GM18907 (cell line): ENCODE data around the gene MBNL2.
"Not testable (repeated sequence)": the region's sequence is repeated elsewhere in the genome, so short reads cannot be mapped to it uniquely, and the experiment has no call there.

ENCODE experiments used
- ATAC-seq: cut with Tn5 transposase; IDR thresholded peaks from one replicate; pipeline ENCODE4 v1.9.1; 2021; ENCODE audit warnings: mild to moderate bottlenecking, moderate library complexity; ENCODE audit not compliant: unreplicated experiment

The MBNL2 gene

DNA sequence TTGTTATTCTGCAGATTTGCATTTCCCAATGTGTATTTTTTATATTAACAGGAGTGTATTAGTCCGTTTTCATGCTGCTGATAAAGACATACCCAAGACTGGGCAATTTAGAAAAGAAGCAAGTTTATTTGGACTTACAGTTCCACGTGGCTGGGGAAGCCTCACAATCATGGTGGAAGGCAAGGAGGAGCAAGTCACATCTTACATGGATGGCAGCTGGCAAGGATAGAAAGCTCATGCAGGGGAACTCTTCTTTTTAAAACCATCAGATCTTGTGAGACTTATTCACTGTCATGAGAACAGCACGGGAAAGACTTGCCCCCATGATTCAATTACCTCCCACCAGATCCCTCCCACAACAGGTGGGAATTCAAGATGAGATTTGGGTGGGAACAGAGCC is 14.9 kb upstream of the MBNL2 start:
- not testable (repeated sequence) for ATAC-seq

GRCh38 chr13:97211300-97211699 is 10.8 kb upstream of the MBNL2 start:
- no peak for ATAC-seq

DNA sequence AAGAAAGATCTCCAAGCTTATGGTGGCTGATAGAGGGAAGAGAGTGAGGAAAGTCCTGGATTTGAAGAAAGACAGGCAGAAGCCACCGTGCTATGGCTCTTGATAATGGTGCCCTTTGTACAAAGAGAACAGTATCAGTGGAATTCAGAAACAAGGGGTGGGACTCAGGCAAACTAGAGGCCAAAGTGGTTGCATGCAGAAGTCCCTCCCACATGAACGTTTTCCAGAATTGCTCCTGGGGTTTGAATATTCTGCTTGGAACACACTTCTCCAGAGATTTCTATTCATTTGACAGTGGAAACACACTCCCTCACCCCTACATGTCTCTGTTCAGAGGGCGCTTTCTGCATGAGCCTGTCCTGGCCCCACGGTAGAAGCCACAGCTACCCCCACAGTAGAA is 10.1 kb upstream of the MBNL2 start:
- ATAC-seq: no peak

GRCh38 chr13:97212601-97213040 is 9.5 kb upstream of the MBNL2 start:
- no peak for ATAC-seq

DNA sequence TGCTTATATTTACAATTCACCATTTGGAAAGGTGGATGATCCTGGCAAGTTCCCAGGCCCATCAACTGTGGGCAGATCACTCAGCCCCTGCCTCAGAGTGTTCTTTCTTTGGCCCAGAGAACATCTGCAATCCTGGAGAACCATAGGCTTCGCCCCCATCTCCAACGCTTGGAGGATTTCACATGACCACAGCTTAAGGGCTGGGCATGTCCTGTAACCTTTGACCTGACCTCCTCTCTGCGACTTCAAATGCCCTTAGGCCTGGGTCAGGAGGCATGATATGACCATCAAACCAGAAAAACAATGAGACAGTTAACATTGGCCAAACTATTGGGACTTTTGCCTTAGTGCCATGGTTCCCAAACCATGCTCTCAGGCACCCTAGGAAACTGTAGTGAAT is 7.2 kb upstream of the MBNL2 start:
- ATAC-seq: peak; percentile 1

GRCh38 chr13:97215325-97215724 is 6.8 kb upstream of the MBNL2 start:
- ATAC-seq: peak; percentile 53

DNA sequence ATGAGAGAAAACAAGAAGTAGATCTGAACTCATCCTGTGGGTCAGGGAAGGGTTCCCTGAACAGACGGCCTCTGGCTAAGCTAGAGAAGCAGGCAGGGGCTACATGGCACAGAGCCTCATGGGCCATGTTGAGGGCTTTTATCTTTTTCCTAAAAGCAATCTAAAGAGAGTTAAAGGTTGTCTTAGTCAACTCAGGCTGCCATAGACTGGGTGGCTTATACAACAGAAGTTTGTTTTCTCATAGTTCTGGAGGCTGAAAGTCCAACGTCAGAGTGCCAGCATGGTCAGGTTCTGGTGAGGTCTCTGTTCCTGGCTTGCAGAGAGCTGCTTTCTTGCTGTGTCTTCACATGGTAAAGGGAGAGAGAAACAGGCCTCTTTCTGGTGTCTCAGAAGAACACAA is 2.9 kb upstream of the MBNL2 start:
- no peak for ATAC-seq

DNA sequence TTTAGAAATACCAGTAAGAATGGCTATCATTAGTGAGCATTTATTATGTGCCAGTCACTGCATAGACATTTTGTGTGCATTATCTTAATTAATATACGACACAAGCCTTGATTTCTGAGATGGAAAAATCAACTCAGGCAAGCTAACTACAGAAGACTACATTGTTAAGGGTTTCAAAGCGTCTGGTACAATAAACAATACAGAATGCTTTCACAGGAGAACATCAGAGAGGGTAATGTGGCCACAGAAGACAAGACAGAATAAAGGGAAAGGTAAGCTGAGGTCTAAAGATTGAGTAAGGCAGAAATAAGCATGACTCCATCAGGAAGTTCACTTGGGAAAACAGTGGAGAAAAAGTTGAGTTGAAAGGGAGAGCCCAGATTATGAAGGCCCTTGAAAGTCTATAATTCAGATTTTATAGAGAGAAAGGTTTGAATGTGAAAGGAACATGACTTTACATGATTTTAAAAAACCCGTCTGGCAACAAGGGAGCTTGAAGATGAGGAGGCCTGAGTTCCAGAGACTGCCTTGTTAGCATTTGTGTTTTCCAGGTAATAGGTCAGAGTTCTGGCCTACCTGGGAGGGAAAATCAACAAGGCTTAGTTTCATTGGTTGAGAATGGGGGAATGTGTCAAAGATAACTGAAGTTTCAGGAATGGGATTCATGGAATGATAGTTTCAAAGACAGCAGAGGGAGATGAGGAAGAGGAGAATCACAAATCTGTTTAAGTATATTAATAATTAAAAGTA is 1.8 kb upstream of the MBNL2 start:
- no peak for ATAC-seq

DNA sequence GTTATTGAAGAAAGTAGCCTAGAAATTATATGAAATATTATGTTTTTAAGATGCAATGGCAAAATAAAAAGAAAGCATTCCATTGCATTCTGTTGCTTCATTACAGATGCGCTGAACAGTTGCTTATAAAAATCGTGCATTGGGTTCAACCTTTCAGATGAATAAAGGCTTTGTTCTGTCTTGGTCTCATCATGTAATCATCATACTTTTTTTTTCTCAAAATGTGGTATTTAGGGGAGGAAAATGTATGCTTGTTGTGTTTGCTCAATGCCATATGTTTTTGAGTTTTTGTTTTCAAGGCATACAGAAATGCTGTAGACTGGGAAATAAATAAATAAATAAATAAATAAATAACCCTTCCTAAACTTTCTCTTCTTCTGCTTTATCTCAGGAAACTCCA is 1.1 kb upstream of the MBNL2 start:
- ATAC-seq: no peak

GRCh38 chr13:97221466-97221865 is 667 bp upstream of the MBNL2 start:
- ATAC-seq: no peak

- no peak for ATAC-seq
These were observed 1.0 kb downstream of the MBNL2 start for GRCh38 chr13:97223037-97223710.

DNA sequence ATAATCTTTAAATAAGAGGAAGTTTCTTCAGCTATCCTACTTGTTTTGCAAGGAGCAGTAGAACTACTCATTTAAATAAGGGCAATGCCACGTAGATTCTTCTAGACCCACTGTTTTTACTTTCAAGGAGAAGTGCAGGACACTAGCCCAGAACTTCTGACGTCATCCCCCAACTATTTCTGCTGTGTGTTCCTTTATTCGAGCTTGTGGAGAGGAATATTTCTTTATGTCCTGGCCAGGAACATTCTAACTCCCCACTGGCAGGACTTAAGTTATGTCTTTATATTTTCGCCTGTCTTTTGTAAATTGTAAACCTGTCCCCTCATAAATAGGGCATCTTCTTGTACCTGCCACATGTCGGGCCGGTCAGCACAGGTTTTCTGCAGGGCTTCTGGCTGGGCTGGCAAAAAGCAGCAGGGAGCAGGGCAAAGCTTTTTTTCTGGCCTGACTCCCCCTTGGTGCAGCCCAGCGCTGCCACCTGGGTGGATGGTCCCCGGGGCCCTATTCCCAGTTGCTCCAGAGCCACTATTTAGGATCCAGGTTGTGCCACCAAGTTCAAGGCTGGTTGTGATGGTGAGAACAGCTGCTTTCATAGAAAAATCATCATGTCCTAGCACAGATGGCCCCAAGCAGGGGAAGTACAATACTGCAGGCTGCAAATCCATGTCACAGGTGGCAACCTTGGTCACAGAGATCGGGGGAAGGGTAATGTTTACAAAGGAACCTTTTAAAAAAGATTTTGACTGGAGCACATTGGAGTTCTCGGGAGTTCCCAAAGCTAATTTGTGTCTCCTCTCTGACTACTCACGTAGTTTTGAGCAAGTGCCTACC is 1.8 kb downstream of the MBNL2 start:
- ATAC-seq: peak; percentile 29

GRCh38 chr13:97224544-97225300 is 2.6 kb downstream of the MBNL2 start:
- ATAC-seq: no peak

GRCh38 chr13:97225533-97225932 is 3.4 kb downstream of the MBNL2 start:
- ATAC-seq: no peak

DNA sequence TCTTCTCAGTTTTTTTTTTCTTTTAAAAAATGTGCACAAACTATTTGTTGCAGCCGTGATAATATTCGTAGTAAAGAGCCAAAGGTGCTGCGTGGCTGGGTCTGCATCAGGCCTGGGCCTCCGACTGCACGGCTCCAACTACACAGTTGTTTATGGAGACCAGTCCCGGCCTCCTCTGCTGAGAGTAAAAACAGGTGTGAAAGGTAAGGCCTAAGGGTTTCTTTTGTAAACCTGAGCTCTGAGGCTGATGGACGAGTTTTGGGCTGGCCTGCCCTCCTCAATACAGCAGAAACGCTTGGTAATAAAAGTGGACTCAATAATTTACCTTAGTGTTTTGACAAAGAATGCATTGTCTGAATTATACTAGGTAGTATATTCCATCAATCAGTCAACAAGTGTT is 3.9 kb downstream of the MBNL2 start:
- ATAC-seq: no peak

- peak; percentile 63 for ATAC-seq
These were observed 4.9 kb downstream of the MBNL2 start for GRCh38 chr13:97226788-97227627.

DNA sequence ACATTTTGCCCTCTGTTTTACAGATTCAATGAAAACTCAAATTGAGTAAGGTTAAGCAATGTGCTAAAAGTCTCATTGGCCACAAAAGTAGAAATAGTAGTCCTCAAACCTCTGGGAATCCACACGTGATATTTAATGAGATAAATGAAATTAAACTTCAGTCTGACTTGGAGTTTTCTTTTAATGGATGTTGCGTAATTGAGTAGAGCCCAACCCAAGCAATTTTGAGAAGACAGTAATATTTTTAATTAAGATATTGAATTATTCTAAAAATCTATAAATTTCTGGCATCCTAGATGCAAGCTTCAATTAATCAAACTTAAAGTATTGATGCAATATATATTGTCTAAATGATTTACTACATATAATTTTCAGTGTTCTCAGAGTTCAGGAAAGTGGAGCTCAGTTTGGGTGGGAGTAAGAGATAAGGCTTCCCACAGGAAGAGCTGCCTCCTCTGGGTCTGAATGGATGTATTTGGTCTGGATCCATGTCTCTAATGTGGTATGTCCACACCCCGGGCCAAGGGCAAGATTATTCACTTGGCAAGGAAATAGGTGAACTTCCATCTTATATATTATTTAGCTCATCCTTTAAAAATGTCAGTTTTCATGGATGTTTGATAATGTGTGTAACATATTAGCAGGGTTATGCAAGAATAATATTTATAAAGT is 6.9 kb downstream of the MBNL2 start:
- ATAC-seq: no peak

DNA sequence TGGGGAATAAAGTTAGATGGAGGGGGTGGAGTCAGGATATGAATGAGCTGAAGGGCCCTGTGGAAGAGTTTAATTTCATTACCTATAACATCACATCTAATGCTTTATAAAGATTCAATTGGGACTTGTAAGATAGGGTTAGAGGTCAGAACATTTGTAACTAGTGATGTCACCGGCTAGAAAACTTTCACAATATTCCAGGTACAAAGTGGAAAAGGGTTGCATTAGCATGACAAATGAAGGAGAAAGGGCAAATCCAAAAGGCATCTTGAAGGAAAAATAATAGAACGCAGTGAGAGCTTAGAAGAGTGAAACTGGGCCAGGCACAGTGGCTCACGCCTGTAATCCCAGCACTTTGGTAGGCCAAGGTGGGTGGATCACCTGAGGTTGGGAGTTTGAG is 7.6 kb downstream of the MBNL2 start:
- ATAC-seq: no peak

DNA sequence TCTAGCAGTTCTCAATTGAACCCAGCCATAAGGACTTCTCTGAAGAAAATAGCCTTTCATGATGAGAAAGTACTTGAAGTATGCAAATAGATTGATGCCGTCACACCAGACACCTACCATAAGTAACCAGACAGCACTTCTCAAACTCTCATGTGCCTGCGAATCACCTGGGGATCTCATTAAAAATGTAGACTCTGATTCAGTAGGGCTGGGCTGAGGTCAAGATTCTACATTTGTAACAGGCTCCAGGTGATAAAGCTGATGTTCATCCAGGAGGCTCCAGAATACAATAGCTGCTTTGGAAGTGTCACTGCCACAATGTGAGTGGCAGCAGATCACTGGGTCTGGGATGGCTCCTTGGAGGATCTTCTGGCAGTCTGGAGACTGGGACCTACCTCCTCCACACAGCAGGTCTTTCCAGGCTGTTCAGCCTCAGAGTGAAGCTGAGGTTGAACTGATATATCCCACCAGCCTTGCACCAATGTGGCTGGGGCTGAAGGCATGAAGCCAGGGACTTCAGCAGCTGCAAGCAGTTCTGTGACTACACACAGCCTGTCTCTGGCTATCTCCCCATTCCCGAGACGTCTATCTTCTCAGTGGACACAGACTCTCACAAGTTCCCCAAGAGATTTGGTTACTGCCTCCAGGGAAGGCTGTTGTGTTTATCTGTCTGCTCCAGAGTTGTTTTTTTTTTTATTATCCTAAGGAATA is 9.1 kb downstream of the MBNL2 start:
- no peak for ATAC-seq
